GM13977 (cell line): ENCODE results near the gene FAM78A.
"Not testable (repeated sequence)": the region's sequence is repeated elsewhere in the genome, so short reads cannot be mapped to it uniquely, and the experiment has no call there.

Experiments
- DNase-seq: peaks from one replicate; pipeline ENCODE4 v3.0.0; 2012; ENCODE audit warnings: low spot score
- CTCF ChIP-seq: IDR thresholded peaks from 2 replicates; pipeline ENCODE4 v1.5.1; 2012; ENCODE audit warnings: mild to moderate bottlenecking, control low read depth; ENCODE audit not compliant: insufficient read depth; ENCODE audit errors: extremely low read depth, missing control alignments
- in situ Hi-C: fragments of 300-500 bp; cut with MboI; formaldehyde crosslinking; loops from one replicate; pipeline ENCODE4 v1.12.0; 2022; ENCODE audit warnings: low sequenced_read_pairs, low pct_unique_long_range_greater_than_20kb, mixed read lengths, inconsistent platforms; ENCODE audit not compliant: unreplicated experiment

Gene FAM78A

GRCh38 chr9:131214876-131215275, 61.4 kb downstream of the FAM78A start:
- in situ Hi-C loops: no loop called here
- no peak for DNase-seq
- no peak for TF ChIP-seq CTCF

GRCh38 chr9:131214286-131214856, 61.9 kb downstream of the FAM78A start:
- DNase-seq: no peak
- in situ Hi-C loops: no loop called here
- no peak for TF ChIP-seq CTCF

DNA sequence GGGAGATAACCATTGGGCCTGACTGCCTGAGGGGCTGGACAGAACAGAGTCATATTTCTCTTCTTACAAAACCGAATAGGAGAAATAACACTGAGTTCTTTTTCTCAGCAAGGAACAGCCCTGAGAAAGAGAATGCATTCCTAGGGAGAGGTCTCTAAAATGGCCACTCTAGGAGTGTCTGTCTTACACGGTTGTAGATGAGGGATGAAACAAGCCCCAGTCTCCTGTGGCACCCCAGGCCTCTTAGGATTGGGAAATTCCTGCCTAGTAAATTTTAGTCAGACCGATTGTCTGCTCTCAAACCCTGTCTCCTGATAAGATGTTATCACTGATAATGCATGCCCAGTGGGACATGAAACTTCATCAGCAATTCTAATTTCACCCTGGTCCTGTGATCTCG, 64.4 kb downstream of the FAM78A start:
- DNase-seq, in situ Hi-C loops: not testable (repeated sequence)
